Naive B cell (primary cell): ENCODE results near the gene FANCE. TPM values are rescaled to one million over a fixed set of nuclear protein-coding genes. Genes with fewer than 3 reads are reported as not detected.

Experiments used
- ATAC-seq, 2 donors: fragments of 150-1000 bp; cut with Tn5 transposase; 2 replicates each; pipeline ENCODE4 v1.10.0; 2021; ENCODE audit warnings: low read depth in 2 of 2, mild to moderate bottlenecking in 2 of 2, moderate library complexity in 2 of 2
- DNase-seq: peaks from one replicate; pipeline ENCODE4 v3.0.0; 2022
- H3K27ac Mint-ChIP-seq, 6 donors: one replicate each; pipeline ENCODE4 v1.8.0; 2020 to 2022; ENCODE audit warnings: mild to moderate bottlenecking in 6 of 6, mixed read lengths in 6 of 6, moderate library complexity in 5 of 6, inconsistent platforms in 2 of 6
- H3K27me3 Mint-ChIP-seq, 3 donors: one replicate each; pipeline ENCODE4 v1.8.0; 2021 to 2022; ENCODE audit warnings: mixed read lengths in 3 of 3, mild to moderate bottlenecking in 1 of 3
- H3K36me3 Mint-ChIP-seq, 2 donors: one replicate each; pipeline ENCODE4 v1.8.0; 2020 to 2022; ENCODE audit warnings: mixed read lengths in 2 of 2, inconsistent platforms in 1 of 2, mild to moderate bottlenecking in 1 of 2
- H3K4me1 Mint-ChIP-seq, 3 donors: one replicate each; pipeline ENCODE4 v1.8.0; 2020 to 2022; ENCODE audit warnings: mixed read lengths in 3 of 3, inconsistent platforms in 1 of 3, mild to moderate bottlenecking in 1 of 3, moderate library complexity in 1 of 3
- H3K4me3 Mint-ChIP-seq, 8 donors: one replicate each; pipeline ENCODE4 v1.8.0; 2020 to 2022; ENCODE audit warnings: mild to moderate bottlenecking in 8 of 8, mixed read lengths in 8 of 8, moderate library complexity in 8 of 8, inconsistent platforms in 2 of 8
- H3K9me3 Mint-ChIP-seq, 7 donors: one replicate each; pipeline ENCODE4 v1.8.0; 2020 to 2022; ENCODE audit warnings: mixed read lengths in 7 of 7, mild to moderate bottlenecking in 5 of 7, inconsistent platforms in 2 of 7, moderate library complexity in 1 of 7
- polyA plus RNA-seq, 6 donors: library from polyadenylated mRNA; unstranded; fragments of 300-500 nt; fragmentation: Illumina TruSeq; gene quantifications; one replicate each; pipeline ENCODE4 v1.2.3, GENCODE V29; 2021; ENCODE audit warnings: low read depth in 6 of 6

The FANCE gene
- polyA plus RNA-seq = 1 to 10 TPM; 2.8 to 9.7 (median 6.2) TPM

GRCh38 chr6:35452183-35453090 is at the start of gene FANCE:
Gene FANCE, plus strand, starts transcription at chr6:35452338. Its CDS starts 208 bp downstream, at chr6:35452546.
- Mint-ChIP-seq H3K4me3 (peak within 1 kb of the TSS; percentile 83 to 95 (median 91)), H3K36me3 (peaks cover 0 to 9% of the 10 kb centered on the region in 2 donors), H3K27ac (peak within 1 kb of the TSS; percentile 16 to 97 (median 82)), H3K27me3 (no peaks in the 10 kb centered on the region), H3K4me1 (peaks cover 15 to 39% (median 25%) of the 10 kb centered on the region in 3 donors), H3K9me3 (no peaks in the 10 kb centered on the region)
- DNase-seq (peak; percentile 87), ATAC-seq (peak; percentile 76 to 78)

- Mint-ChIP-seq H3K9me3 (no peaks in the 10 kb centered on the region), H3K36me3 (peaks cover 8 to 10% of the 10 kb centered on the region in 2 donors), H3K4me1 (peaks cover 25 to 41% (median 36%) of the 10 kb centered on the region in 3 donors), H3K27ac (peak overlapping the region in 1 of 6 donors; percentile 39), H3K4me3 (no peak overlapping the region), H3K27me3 (no peaks in the 10 kb centered on the region)
- DNase-seq = no peak
- ATAC-seq = no peak
Measured at GRCh38 chr6:35402856-35403191, 49.3 kb upstream of the FANCE start.

GRCh38 chr6:35403544-35404442 is 48.3 kb upstream of the FANCE start:
- ATAC-seq (no peak), DNase-seq (no peak)
- H3K4me3 Mint-ChIP-seq = no peak overlapping the region
- no peaks in the 10 kb centered on the region for H3K9me3 Mint-ChIP-seq
- peaks cover 0 to under 1% of the 10 kb centered on the region in 2 donors for H3K36me3 Mint-ChIP-seq
- H3K27ac Mint-ChIP-seq = peak overlapping the region in 2 of 6 donors; percentile 60 to 93
- no peaks in the 10 kb centered on the region for H3K27me3 Mint-ChIP-seq
- peaks cover 24 to 31% (median 31%) of the 10 kb centered on the region in 3 donors for H3K4me1 Mint-ChIP-seq

GRCh38 chr6:35406711-35407485 is 45.2 kb upstream of the FANCE start:
- Mint-ChIP-seq H3K9me3 (no peaks in the 10 kb centered on the region), H3K4me1 (peaks cover 38 to 48% (median 39%) of the 10 kb centered on the region in 3 donors), H3K4me3 (peak overlapping the region in 1 of 8 donors; percentile 21), H3K36me3 (peaks cover 9% of the 10 kb centered on the region in 2 donors), H3K27me3 (no peaks in the 10 kb centered on the region), H3K27ac (peak overlapping the region in 3 of 6 donors; percentile 44 to 91 (median 83))
- ATAC-seq (no peak), DNase-seq (no peak)

GRCh38 chr6:35409245-35409644 is 42.9 kb upstream of the FANCE start:
- H3K4me3 Mint-ChIP-seq = no peak overlapping the region
- DNase-seq = no peak
- peaks cover 30 to 35% (median 31%) of the 10 kb centered on the region in 3 donors for H3K4me1 Mint-ChIP-seq
- ATAC-seq = no peak
- H3K9me3 Mint-ChIP-seq = no peaks in the 10 kb centered on the region
- H3K27me3 Mint-ChIP-seq = no peaks in the 10 kb centered on the region
- peak overlapping the region in 2 of 6 donors; percentile 26 to 42 for H3K27ac Mint-ChIP-seq
- peaks cover 13 to 18% of the 10 kb centered on the region in 2 donors for H3K36me3 Mint-ChIP-seq

GRCh38 chr6:35410131-35410530 is 42.0 kb upstream of the FANCE start:
- Mint-ChIP-seq H3K27ac (peak overlapping the region; percentile 22 to 94 (median 84)), H3K9me3 (no peaks in the 10 kb centered on the region), H3K4me1 (peaks cover 26 to 35% (median 33%) of the 10 kb centered on the region in 3 donors), H3K4me3 (no peak overlapping the region), H3K36me3 (peaks cover 13 to 19% of the 10 kb centered on the region in 2 donors), H3K27me3 (no peaks in the 10 kb centered on the region)
- ATAC-seq (no peak), DNase-seq (no peak)

GRCh38 chr6:35411066-35411465 is 41.1 kb upstream of the FANCE start:
- Mint-ChIP-seq H3K27me3 (no peaks in the 10 kb centered on the region), H3K9me3 (no peaks in the 10 kb centered on the region), H3K4me1 (peaks cover 24 to 39% (median 29%) of the 10 kb centered on the region in 3 donors), H3K36me3 (peaks cover 18 to 26% of the 10 kb centered on the region in 2 donors), H3K4me3 (peak overlapping the region in 4 of 8 donors; percentile 10 to 59 (median 32)), H3K27ac (peak overlapping the region in 5 of 6 donors; percentile 22 to 88 (median 70))
- ATAC-seq = peak; percentile 68 to 75
- DNase-seq = peak; percentile 20

GRCh38 chr6:35412102-35412501 is 40.0 kb upstream of the FANCE start:
- peaks cover 19 to 33% (median 23%) of the 10 kb centered on the region in 3 donors for H3K4me1 Mint-ChIP-seq
- no peak overlapping the region for H3K4me3 Mint-ChIP-seq
- H3K27ac Mint-ChIP-seq = no peak overlapping the region
- no peaks in the 10 kb centered on the region for H3K9me3 Mint-ChIP-seq
- ATAC-seq (no peak), DNase-seq (no peak)
- H3K27me3 Mint-ChIP-seq = no peaks in the 10 kb centered on the region
- H3K36me3 Mint-ChIP-seq = peaks cover 18 to 26% of the 10 kb centered on the region in 2 donors

GRCh38 chr6:35413911-35414310 is 38.2 kb upstream of the FANCE start:
- H3K27ac Mint-ChIP-seq = peak overlapping the region in 1 of 6 donors; percentile 47
- H3K9me3 Mint-ChIP-seq = no peaks in the 10 kb centered on the region
- no peak for DNase-seq
- H3K27me3 Mint-ChIP-seq = no peaks in the 10 kb centered on the region
- peaks cover 27 to 37% (median 35%) of the 10 kb centered on the region in 3 donors for H3K4me1 Mint-ChIP-seq
- no peak overlapping the region for H3K4me3 Mint-ChIP-seq
- ATAC-seq = no peak
- peaks cover 18 to 26% of the 10 kb centered on the region in 2 donors for H3K36me3 Mint-ChIP-seq

GRCh38 chr6:35415065-35415891 is 36.9 kb upstream of the FANCE start:
- Mint-ChIP-seq H3K9me3 (no peaks in the 10 kb centered on the region), H3K27ac (peak overlapping the region in 3 of 6 donors; percentile 34 to 83 (median 73)), H3K36me3 (peaks cover 18 to 26% of the 10 kb centered on the region in 2 donors), H3K4me3 (peak overlapping the region in 1 of 8 donors; percentile 29), H3K4me1 (peaks cover 23 to 39% (median 33%) of the 10 kb centered on the region in 3 donors), H3K27me3 (no peaks in the 10 kb centered on the region)
- DNase-seq (no peak), ATAC-seq (peak in 1 of 2 donors; percentile 47)

GRCh38 chr6:35417979-35418661 is 34.0 kb upstream of the FANCE start:
- H3K27me3 Mint-ChIP-seq = no peaks in the 10 kb centered on the region
- DNase-seq (no peak), ATAC-seq (no peak)
- H3K36me3 Mint-ChIP-seq = peaks cover 10 to 16% of the 10 kb centered on the region in 2 donors
- peak overlapping the region in 1 of 8 donors; percentile 53 for H3K4me3 Mint-ChIP-seq
- H3K27ac Mint-ChIP-seq = peak overlapping the region in 5 of 6 donors; percentile 51 to 88 (median 80)
- peaks cover 10 to 29% (median 25%) of the 10 kb centered on the region in 3 donors for H3K4me1 Mint-ChIP-seq
- no peaks in the 10 kb centered on the region for H3K9me3 Mint-ChIP-seq
